ENCODE measurements around the gene TMC6. TPM values are rescaled to one million over a fixed set of nuclear protein-coding genes. Genes with fewer than 3 reads are reported as not detected.

The TMC6 gene
- total RNA-seq, 1 donor, result 136 TPM

GRCh38 chr17:78113804-78114785, 14.5 kb downstream of the TMC6 start:
- Histone ChIP-seq H3K4me1 (ENCODE audit: insufficient read depth, low read length) (peaks cover 51% of the 10 kb centered on the region), H3K9me3 (ENCODE audit: low read depth, low read length) (no peaks in the 10 kb centered on the region), H3K4me3 (ENCODE audit: low read length) (no peak overlapping the region), H3K27me3 (ENCODE audit: insufficient read depth, low read length) (no peaks in the 10 kb centered on the region)

- Histone ChIP-seq H3K4me1 (ENCODE audit: insufficient read depth, low read length) (peaks cover 40% of the 10 kb centered on the region), H3K9me3 (ENCODE audit: low read depth, low read length) (no peaks in the 10 kb centered on the region), H3K4me3 (ENCODE audit: low read length) (no peak overlapping the region), H3K27me3 (ENCODE audit: insufficient read depth, low read length) (no peaks in the 10 kb centered on the region)
Measured at GRCh38 chr17:78112518-78113471, 15.8 kb downstream of the TMC6 start.

- Histone ChIP-seq H3K9me3 (ENCODE audit: low read depth, low read length) (no peaks in the 10 kb centered on the region), H3K4me3 (ENCODE audit: low read length) (no peak overlapping the region), H3K27me3 (ENCODE audit: insufficient read depth, low read length) (no peaks in the 10 kb centered on the region), H3K4me1 (ENCODE audit: insufficient read depth, low read length) (peaks cover 32% of the 10 kb centered on the region)
Measured at GRCh38 chr17:78111727-78112517, 16.6 kb downstream of the TMC6 start.

- Histone ChIP-seq H3K9me3 (ENCODE audit: low read depth, low read length) (no peaks in the 10 kb centered on the region), H3K4me3 (ENCODE audit: low read length) (no peak overlapping the region), H3K27me3 (ENCODE audit: insufficient read depth, low read length) (no peaks in the 10 kb centered on the region), H3K4me1 (ENCODE audit: insufficient read depth, low read length) (peaks cover 31% of the 10 kb centered on the region)
Measured at GRCh38 chr17:78111016-78111726, 17.4 kb downstream of the TMC6 start.

- peaks cover 31% of the 10 kb centered on the region for H3K4me1 ChIP-seq (ENCODE audit: insufficient read depth, low read length)
- no peaks in the 10 kb centered on the region for H3K9me3 ChIP-seq (ENCODE audit: low read depth, low read length)
- H3K4me3 ChIP-seq (ENCODE audit: low read length), result no peak overlapping the region
- no peaks in the 10 kb centered on the region for H3K27me3 ChIP-seq (ENCODE audit: insufficient read depth, low read length)
Measured at GRCh38 chr17:78110363-78111015, 18.1 kb downstream of the TMC6 start.

- Histone ChIP-seq H3K9me3 (ENCODE audit: low read depth, low read length) (no peaks in the 10 kb centered on the region), H3K27me3 (ENCODE audit: insufficient read depth, low read length) (no peaks in the 10 kb centered on the region), H3K4me1 (ENCODE audit: insufficient read depth, low read length) (peaks cover 22% of the 10 kb centered on the region), H3K4me3 (ENCODE audit: low read length) (no peak overlapping the region)
Measured at GRCh38 chr17:78109489-78109761, 19.1 kb downstream of the TMC6 start.

GRCh38 chr17:78108726-78109488, 19.6 kb downstream of the TMC6 start:
- no peak overlapping the region for H3K4me3 ChIP-seq (ENCODE audit: low read length)
- H3K27me3 ChIP-seq (ENCODE audit: insufficient read depth, low read length), result no peaks in the 10 kb centered on the region
- no peaks in the 10 kb centered on the region for H3K9me3 ChIP-seq (ENCODE audit: low read depth, low read length)
- H3K4me1 ChIP-seq (ENCODE audit: insufficient read depth, low read length), result peaks cover 17% of the 10 kb centered on the region

- H3K9me3 ChIP-seq (ENCODE audit: low read depth, low read length), result no peaks in the 10 kb centered on the region
- no peak overlapping the region for H3K4me3 ChIP-seq (ENCODE audit: low read length)
- no peaks in the 10 kb centered on the region for H3K27me3 ChIP-seq (ENCODE audit: insufficient read depth, low read length)
- H3K4me1 ChIP-seq (ENCODE audit: insufficient read depth, low read length), result peaks cover 9% of the 10 kb centered on the region
Measured at GRCh38 chr17:78107976-78108725, 20.4 kb downstream of the TMC6 start.

- Histone ChIP-seq H3K9me3 (ENCODE audit: low read depth, low read length) (no peaks in the 10 kb centered on the region), H3K27me3 (ENCODE audit: insufficient read depth, low read length) (no peaks in the 10 kb centered on the region), H3K4me3 (ENCODE audit: low read length) (no peak overlapping the region), H3K4me1 (ENCODE audit: insufficient read depth, low read length) (peaks cover 2% of the 10 kb centered on the region)
Measured at GRCh38 chr17:78107457-78107856, 21.1 kb downstream of the TMC6 start.

GRCh38 chr17:78106211-78106610, 22.3 kb downstream of the TMC6 start:
- Histone ChIP-seq H3K9me3 (ENCODE audit: low read depth, low read length) (no peaks in the 10 kb centered on the region), H3K27me3 (ENCODE audit: insufficient read depth, low read length) (no peaks in the 10 kb centered on the region), H3K4me3 (ENCODE audit: low read length) (no peak overlapping the region), H3K4me1 (ENCODE audit: insufficient read depth, low read length) (no peaks in the 10 kb centered on the region)

- no peaks in the 10 kb centered on the region for H3K27me3 ChIP-seq (ENCODE audit: insufficient read depth, low read length)
- no peaks in the 10 kb centered on the region for H3K4me1 ChIP-seq (ENCODE audit: insufficient read depth, low read length)
- no peak overlapping the region for H3K4me3 ChIP-seq (ENCODE audit: low read length)
Measured at GRCh38 chr17:78105551-78105950, 23.0 kb downstream of the TMC6 start.

GRCh38 chr17:78105101-78105500, 23.5 kb downstream of the TMC6 start:
- no peaks in the 10 kb centered on the region for H3K9me3 ChIP-seq (ENCODE audit: low read depth, low read length)
- H3K4me1 ChIP-seq (ENCODE audit: insufficient read depth, low read length), result no peaks in the 10 kb centered on the region
- H3K27me3 ChIP-seq (ENCODE audit: insufficient read depth, low read length), result no peaks in the 10 kb centered on the region
- no peak overlapping the region for H3K4me3 ChIP-seq (ENCODE audit: low read length)

More at GRCh38 chr17:78105551-78105950, 23.0 kb downstream of the TMC6 start:
- H3K9me3 ChIP-seq (ENCODE audit: low read depth, low read length), result no peaks in the 10 kb centered on the region

GRCh38 chr17:78104540-78104941, 24.0 kb downstream of the TMC6 start:
- Histone ChIP-seq H3K27me3 (ENCODE audit: insufficient read depth, low read length) (no peaks in the 10 kb centered on the region), H3K4me3 (ENCODE audit: low read length) (no peak overlapping the region), H3K9me3 (ENCODE audit: low read depth, low read length) (no peaks in the 10 kb centered on the region), H3K4me1 (ENCODE audit: insufficient read depth, low read length) (no peaks in the 10 kb centered on the region)

Data from mononuclear cell (primary cell).